Muscle of leg (tissue), 11 donors: Measurements from ENCODE around the gene PYGO2. TPM values are rescaled to one million over a fixed set of nuclear protein-coding genes. Genes with fewer than 3 reads are reported as not detected.

Experiments used
- DNase-seq: peaks from one replicate; pipeline ENCODE4 v3.0.0; 2013
- H3K27ac ChIP-seq: one replicate; pipeline ENCODE4 v1.5.1; 2013; ENCODE audit warnings: mild to moderate bottlenecking, low read length, control low read depth
- H3K27me3 ChIP-seq: one replicate; pipeline ENCODE4 v1.6.1; 2013; ENCODE audit warnings: low read length; ENCODE audit not compliant: control insufficient read depth, insufficient read depth
- H3K36me3 ChIP-seq: one replicate; pipeline ENCODE4 v1.6.1; 2013; ENCODE audit warnings: low read length; ENCODE audit not compliant: control insufficient read depth, insufficient read depth
- H3K4me1 ChIP-seq: one replicate; pipeline ENCODE4 v1.6.1; 2013; ENCODE audit warnings: low read length; ENCODE audit not compliant: control insufficient read depth, insufficient read depth
- H3K4me3 ChIP-seq: one replicate; pipeline ENCODE4 v1.5.1; 2013; ENCODE audit warnings: low read length, control low read depth
- H3K9me3 ChIP-seq: replicated peaks from 2 replicates; pipeline ENCODE4 v1.6.1; 2013; ENCODE audit warnings: low read depth, low read length; ENCODE audit not compliant: control insufficient read depth
- WGBS: methylation state at CpG from one replicate; pipeline ENCODE4 v1.1.5; 2013; ENCODE audit warnings: missing lambda C conversion rate; ENCODE audit not compliant: insufficient coverage; 5-methylcytosine and 5-hydroxymethylcytosine counted together
- polyA plus RNA-seq, 8 donors: library from polyadenylated mRNA; unstranded; fragments of 120-200 nt; gene quantifications; one replicate each; pipeline versions ENCODE4 v1.2.1 to v1.2.3, GENCODE V29; 2013; ENCODE audit warnings: inconsistent platforms in 1 of 8, low replicate concordance in 1 of 8; ENCODE audit not compliant: insufficient read length in 8 of 8, insufficient read depth in 1 of 8
- total RNA-seq: library from RNA; stranded (reverse); fragments of 120-200 nt; gene quantifications from one replicate; pipeline ENCODE4 v1.2.4, GENCODE V29; 2013

The PYGO2 gene
- total and polyA plus RNA-seq, 9 donors = 17.1 to 32.1 (median 29.6) TPM

DNA sequence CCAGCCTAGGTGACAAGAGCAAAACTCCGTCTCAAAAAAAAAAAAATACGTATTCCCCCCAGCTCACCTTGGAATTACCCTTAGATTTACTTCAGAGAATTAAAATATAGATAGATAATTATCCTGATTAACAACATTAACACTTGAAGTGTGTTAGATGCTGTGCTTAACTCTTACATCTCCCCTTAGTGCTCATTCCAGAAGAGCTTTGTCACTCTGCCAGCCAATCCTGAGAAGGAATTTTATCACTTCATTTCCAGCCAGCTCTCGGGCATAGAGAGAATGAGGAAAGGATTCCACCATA is 10.6 kb upstream of the PYGO2 start:
- Histone ChIP-seq H3K9me3 (no peaks in the 10 kb centered on the region), H3K4me3 (no peak overlapping the region), H3K27me3 (no peaks in the 10 kb centered on the region), H3K4me1 (peaks cover 56% of the 10 kb centered on the region), H3K36me3 (peaks cover 18% of the 10 kb centered on the region), H3K27ac (peak overlapping the region; percentile 100)
- no CpG with 5 or more reads among the region's 3 CpGs for WGBS
- no peak for DNase-seq

DNA sequence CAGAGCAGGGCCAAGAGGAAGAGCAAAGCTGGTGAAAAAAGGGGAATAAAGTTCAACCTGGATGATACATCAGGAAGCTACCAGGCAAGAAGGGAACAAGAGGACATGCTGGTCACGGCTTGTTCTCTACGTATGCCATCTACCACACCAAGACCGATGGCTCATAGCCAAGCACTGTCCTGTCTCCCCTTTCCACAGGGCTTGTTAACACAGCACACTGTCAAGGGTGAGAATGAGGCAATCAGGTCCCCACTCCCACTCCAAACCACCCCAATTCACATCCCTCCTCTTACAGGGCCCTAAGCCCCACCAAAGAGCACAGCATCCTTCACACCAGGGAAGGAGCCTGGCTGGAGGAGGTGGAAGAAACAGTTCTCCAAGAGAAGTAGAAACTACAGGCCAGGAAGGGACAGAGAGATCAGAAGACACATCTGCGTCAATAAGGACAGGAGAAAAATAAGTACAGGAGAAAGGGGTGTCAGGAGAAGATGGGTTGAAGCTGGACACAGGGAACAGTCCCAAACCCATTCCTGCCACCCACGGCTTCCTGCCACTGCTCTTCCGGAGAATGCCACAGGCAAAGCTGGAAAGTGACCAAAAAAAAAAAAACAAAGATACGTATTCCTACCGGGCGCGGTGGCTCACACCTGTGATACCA is 9.9 kb upstream of the PYGO2 start:
- Histone ChIP-seq H3K4me3 (no peak overlapping the region), H3K9me3 (no peaks in the 10 kb centered on the region), H3K27me3 (no peaks in the 10 kb centered on the region), H3K36me3 (peaks cover 25% of the 10 kb centered on the region), H3K4me1 (peaks cover 56% of the 10 kb centered on the region), H3K27ac (peak overlapping the region; percentile 100)
- 33% methylated on average over 3 of the region's 10 CpGs for WGBS
- DNase-seq = no peak

DNA sequence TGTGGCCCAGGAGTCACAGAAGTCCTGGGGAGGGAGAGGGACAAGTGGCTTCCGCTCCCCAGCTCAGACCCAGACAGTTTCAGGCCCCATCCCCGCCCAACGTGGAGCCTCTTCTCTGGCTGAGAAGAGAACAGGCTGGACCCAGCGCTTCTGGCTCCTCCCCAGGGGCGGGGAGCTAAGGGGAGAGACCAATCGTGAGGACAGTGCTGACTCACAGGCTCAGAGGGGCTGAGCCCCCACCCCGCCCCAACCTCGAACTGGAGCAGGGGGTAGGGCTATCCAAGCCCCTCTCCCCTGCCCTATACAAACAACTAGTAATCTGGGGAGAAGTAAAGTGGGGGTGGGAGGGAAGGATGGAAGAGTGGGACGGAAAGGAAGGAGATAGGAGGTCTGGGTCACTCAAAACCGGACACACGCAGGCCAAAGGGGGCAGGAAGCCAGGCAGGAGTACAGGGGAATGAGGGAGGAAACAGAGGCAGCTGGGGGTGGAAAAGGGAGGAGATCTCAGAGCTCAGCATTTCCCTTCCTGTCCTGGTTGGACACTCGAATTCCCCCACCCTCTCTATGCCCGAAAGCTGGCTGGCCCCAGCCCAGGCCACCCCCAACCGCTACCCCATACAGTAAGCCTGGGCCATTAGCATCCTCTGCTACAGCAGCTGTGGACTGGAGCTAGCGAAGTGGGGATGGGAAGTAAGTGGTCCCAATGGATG is 9.2 kb upstream of the PYGO2 start, which contains the start of gene SHC1:
Gene SHC1 (minus strand): TSS at position 117 of the 710 bp plus-strand sequence. CDS start 221 bp downstream, outside the sequence.
- Histone ChIP-seq H3K9me3 (no peaks in the 10 kb centered on the region), H3K27ac (peak within 1 kb of the TSS; percentile 100), H3K4me1 (peaks cover 52% of the 10 kb centered on the region), H3K36me3 (peaks cover 32% of the 10 kb centered on the region), H3K27me3 (no peaks in the 10 kb centered on the region), H3K4me3 (peak within 1 kb of the TSS; percentile 57)
- DNase-seq = peak; percentile 99
- 17% methylated on average over 3 of the region's 15 CpGs for WGBS

DNA sequence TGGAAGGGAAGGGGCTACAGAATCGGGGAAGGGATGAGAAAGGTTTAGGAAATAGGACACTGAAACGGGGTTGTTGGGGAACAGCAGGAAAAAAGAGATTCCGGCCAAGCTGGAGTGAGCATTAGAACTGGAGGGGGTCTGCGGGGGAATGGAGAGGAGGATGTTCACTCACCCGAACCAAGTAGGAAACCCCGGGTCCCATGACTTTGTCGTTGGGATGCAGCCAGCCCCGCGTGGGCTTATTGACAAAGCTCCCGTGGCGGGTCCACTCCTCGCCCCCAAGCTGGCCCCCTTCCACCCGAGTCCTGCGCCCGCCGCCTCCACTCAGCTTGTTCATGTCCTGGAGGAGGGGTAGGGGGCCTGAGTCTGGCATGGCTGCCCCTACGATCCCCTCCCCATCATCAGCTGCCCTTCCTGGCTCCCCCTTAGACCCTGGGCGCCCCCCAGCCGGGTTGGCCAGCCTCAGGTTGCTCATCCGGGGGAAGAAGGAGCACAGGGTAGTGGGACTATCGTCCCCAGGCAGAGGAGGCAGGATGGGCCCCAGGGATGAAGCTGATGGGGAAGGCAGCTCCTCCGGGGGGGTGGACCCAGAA is 8.4 kb upstream of the PYGO2 start:
- Histone ChIP-seq H3K4me1 (peaks cover 52% of the 10 kb centered on the region), H3K4me3 (peak overlapping the region; percentile 57), H3K27me3 (no peaks in the 10 kb centered on the region), H3K36me3 (peaks cover 40% of the 10 kb centered on the region), H3K27ac (peak overlapping the region; percentile 100), H3K9me3 (no peaks in the 10 kb centered on the region)
- 17% methylated on average over 5 of the region's 22 CpGs for WGBS
- peak; percentile 64 for DNase-seq

DNA sequence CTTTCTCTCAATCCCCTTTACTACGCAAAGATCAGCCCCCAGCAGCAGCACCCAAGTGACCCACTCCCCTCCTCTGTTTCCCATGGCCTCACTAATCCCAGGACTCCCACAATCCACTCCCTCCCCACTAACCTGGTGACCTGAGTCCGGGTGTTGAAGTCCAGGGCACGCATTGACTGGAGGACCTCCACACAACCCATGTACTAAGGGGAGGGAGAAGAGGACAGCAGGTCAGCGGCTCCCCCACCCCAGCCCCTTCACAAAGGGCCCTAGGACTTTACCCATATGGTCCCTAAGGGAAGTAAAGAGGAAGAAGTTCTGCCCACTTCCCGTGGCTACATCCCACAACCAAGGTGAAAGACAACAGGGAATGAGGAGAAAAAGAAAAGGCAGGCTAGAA is 7.7 kb upstream of the PYGO2 start:
- Histone ChIP-seq H3K27ac (peak overlapping the region; percentile 100), H3K36me3 (peaks cover 47% of the 10 kb centered on the region), H3K4me1 (peaks cover 52% of the 10 kb centered on the region), H3K9me3 (no peaks in the 10 kb centered on the region), H3K4me3 (peak overlapping the region; percentile 57), H3K27me3 (no peaks in the 10 kb centered on the region)
- WGBS = 0% methylated on average over 1 of the region's 5 CpGs
- DNase-seq = no peak

DNA sequence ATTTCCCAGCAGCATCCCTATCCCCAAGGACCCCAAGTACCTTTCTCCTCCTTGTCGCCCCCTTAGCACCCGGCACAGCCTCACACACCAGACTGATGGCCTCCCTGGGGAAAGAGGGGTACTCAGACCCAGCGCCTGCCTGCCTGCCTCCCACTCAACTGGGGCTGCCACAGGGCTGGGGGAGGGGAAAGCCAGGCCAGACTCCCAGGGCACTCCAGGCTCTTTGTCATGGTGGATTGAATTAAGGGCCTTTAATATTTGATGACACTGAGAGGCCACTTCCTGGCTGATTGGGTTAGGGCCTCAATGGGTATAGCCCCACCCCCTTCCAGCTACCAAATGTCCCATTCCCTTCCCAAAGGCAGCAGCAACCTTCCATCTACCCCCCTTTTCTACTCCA is 7.1 kb upstream of the PYGO2 start:
- no CpG with 5 or more reads among the region's 3 CpGs for WGBS
- peaks cover 52% of the 10 kb centered on the region for H3K4me1 ChIP-seq
- H3K4me3 ChIP-seq = no peak overlapping the region
- H3K27me3 ChIP-seq = no peaks in the 10 kb centered on the region
- H3K9me3 ChIP-seq = no peaks in the 10 kb centered on the region
- H3K27ac ChIP-seq = peak overlapping the region; percentile 100
- H3K36me3 ChIP-seq = peaks cover 52% of the 10 kb centered on the region
- no peak for DNase-seq

DNA sequence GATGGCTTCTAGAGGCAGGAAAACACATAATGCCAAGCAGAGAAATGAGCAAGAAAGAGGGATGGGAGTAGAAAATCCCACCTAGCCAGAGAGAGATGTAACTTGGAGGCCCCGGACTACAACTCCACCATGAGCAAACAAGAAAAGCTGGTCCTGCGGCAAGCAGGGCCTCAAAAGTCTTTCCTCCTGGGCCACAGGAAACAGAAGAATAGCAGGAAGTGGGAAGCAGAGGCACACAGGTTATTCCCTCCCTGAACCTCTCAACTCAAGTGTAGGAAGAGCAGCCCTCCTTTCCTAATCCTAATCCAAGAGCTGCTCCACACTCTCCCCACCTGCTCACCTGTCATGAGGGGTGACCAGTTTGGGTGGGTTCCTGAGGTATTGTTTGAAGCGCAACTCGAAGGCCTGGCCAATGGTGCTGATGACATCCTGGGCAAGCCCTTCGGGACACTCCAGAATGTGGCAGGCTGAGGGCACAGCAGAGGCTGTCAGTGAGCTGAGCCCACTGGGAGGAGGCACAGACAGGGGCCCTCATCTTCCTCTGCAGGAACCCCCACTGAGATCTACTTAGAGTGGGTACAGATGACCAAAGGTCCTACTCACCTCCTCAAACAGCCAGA is 5.9 kb upstream of the PYGO2 start:
- DNase-seq = no peak
- H3K27ac ChIP-seq = peak overlapping the region; percentile 25
- H3K4me1 ChIP-seq = peaks cover 46% of the 10 kb centered on the region
- 100% methylated on average over 3 of the region's 5 CpGs for WGBS
- no peaks in the 10 kb centered on the region for H3K9me3 ChIP-seq
- peaks cover 61% of the 10 kb centered on the region for H3K36me3 ChIP-seq
- H3K4me3 ChIP-seq = no peak overlapping the region
- H3K27me3 ChIP-seq = no peaks in the 10 kb centered on the region

DNA sequence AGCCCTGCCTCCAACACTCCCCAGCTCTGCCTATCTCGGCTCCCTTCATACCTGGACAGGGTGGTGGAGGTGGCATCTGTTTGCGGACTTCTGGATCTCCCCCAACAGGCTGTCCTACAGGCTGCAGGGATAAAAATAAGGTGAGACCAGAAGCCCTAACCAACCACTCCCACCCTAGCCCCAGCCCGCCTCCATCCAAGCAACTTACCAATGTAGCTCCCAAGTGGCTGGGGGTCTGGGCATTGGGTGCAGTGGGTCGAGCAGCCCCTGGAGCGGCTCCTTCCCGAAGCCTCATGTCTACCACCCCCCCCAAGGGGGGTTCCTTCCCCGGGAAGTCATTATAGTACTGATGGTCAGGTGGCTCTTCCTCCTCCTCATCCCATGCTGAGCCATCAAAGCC is 4.5 kb upstream of the PYGO2 start:
- Histone ChIP-seq H3K36me3 (peaks cover 61% of the 10 kb centered on the region), H3K4me1 (peaks cover 37% of the 10 kb centered on the region), H3K27me3 (no peaks in the 10 kb centered on the region), H3K4me3 (no peak overlapping the region), H3K27ac (no peak overlapping the region), H3K9me3 (no peaks in the 10 kb centered on the region)
- DNase-seq = no peak
- no CpG with 5 or more reads among the region's 7 CpGs for WGBS

DNA sequence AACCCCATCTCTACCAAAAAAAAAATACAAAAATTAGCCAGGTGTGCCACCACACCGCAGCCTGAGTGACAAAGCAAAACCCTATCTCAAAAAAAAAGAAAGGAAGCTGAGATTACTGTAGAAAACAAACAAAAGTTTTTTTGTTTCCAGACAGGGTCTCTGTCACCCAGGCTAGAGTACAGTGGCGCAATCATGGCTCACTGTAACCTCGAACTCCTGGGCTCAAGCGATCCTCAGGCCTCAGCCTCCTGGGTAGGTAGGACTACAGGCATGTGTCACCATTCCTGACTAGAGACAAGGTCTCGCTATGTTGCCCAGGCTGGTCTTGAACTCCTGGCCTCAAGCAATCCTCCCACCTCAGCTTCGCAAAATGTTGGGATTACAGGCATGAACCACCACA is 2.8 kb upstream of the PYGO2 start:
- 87% methylated on average over 3 of the region's 6 CpGs for WGBS
- peaks cover 33% of the 10 kb centered on the region for H3K4me1 ChIP-seq
- H3K36me3 ChIP-seq = peaks cover 67% of the 10 kb centered on the region

DNA sequence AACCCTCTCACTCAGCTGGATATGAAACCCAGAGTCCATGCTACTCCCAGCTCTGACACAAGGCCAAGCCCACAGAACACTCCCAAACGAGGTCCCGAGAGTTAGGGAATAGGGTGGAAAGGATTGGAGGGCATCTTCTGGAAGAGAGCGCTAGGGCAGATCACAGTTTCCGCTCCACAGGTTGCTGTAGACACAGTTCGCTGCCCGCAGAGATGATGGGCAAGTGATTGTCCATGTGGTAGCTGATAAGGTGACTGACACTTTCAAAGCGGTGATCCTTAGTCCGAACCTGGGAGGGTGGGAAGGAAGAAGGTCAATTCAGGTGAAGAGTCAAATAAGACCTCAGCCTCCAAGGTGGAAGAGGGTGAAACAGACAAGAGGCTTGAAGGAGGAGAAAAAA is 2.1 kb upstream of the PYGO2 start:
- no peaks in the 10 kb centered on the region for H3K9me3 ChIP-seq
- peaks cover 71% of the 10 kb centered on the region for H3K36me3 ChIP-seq
- no peak for DNase-seq
- H3K27ac ChIP-seq = no peak overlapping the region
- H3K27me3 ChIP-seq = no peaks in the 10 kb centered on the region
- peaks cover 29% of the 10 kb centered on the region for H3K4me1 ChIP-seq
- no peak overlapping the region for H3K4me3 ChIP-seq
- WGBS = 90% methylated on average over 7 of the region's 8 CpGs

More for the DNA sequence above, 2.8 kb upstream of the PYGO2 start:
- H3K27ac ChIP-seq = no peak overlapping the region
- H3K9me3 ChIP-seq = no peaks in the 10 kb centered on the region
- DNase-seq = no peak
- no peak overlapping the region for H3K4me3 ChIP-seq
- no peaks in the 10 kb centered on the region for H3K27me3 ChIP-seq
